WERI-Rb-1 (cell line): Measurements from ENCODE around the gene SDCCAG8.

Experiments used
- DNase-seq: peaks from one replicate; pipeline ENCODE4 v3.0.0-alpha.2; 2020
- H3K27ac ChIP-seq: fragments of 250-450 bp; sonication (Bioruptor Pico); 2 replicates; pipeline ENCODE4 v1.5.1; 2020; ENCODE audit warnings: mild to moderate bottlenecking, moderate library complexity
- H3K27me3 ChIP-seq: fragments of 250-450 bp; sonication (Bioruptor Pico); 2 replicates; pipeline ENCODE4 v1.5.1; 2021; ENCODE audit warnings: mild to moderate bottlenecking, low read depth, moderate library complexity; ENCODE audit not compliant: insufficient read depth, severe bottlenecking
- H3K36me3 ChIP-seq: fragments of 250-450 bp; sonication (Bioruptor Pico); 2 replicates; pipeline ENCODE4 v1.5.1; 2020; ENCODE audit warnings: mild to moderate bottlenecking, moderate library complexity
- H3K4me3 ChIP-seq: 2 replicates; pipeline ENCODE4 v1.5.1; 2011; ENCODE audit warnings: low read depth, mild to moderate bottlenecking, control low read depth, low read length
- H3K9me3 ChIP-seq: fragments of 250-450 bp; sonication (Bioruptor Pico); 2 replicates; pipeline ENCODE4 v1.5.1; 2021; ENCODE audit warnings: mild to moderate bottlenecking, moderate library complexity; ENCODE audit not compliant: severe bottlenecking
- TF ChIP-seq, protein P1 (sequence below): IDR thresholded peaks from 2 replicates; pipeline ENCODE4 v1.5.1; 2011; ENCODE audit warnings: low read depth, mild to moderate bottlenecking, control low read depth, inconsistent platforms, low read length

The SDCCAG8 gene

DNA sequence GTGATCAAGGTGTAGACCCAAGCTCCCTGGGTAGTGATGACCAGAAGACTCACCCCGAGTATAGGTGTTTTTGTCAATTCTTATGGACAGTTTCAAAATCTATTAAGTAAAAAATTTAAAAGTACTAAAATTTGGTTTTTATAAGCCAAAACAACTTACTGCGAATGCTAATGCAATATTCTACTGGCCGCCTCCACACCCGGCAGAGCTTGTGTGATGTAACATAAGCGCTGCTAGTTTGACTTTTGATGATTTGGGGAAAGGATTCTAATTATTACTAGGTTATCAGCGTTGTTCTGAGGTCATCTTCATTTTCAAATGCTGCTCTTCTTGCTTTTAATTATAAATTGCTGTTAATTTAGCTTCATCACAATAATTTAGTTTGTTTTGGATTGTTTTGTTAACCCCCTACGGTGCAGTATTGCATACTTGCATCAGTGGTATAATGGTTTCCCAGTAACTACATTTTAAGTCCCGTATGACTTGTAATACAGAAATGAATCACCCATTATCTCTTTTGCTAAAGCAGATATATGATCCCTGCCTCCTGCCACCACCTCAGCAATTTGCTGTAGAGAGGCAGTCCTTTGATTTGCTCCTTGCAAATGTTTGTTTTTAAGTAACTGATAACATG lies 178.0 kb downstream of the SDCCAG8 start:
- no peaks in the 10 kb centered on the region for H3K36me3 ChIP-seq
- no peak overlapping the region for H3K4me3 ChIP-seq
- H3K27me3 ChIP-seq = no peaks in the 10 kb centered on the region
- TF ChIP-seq, protein P1, sequence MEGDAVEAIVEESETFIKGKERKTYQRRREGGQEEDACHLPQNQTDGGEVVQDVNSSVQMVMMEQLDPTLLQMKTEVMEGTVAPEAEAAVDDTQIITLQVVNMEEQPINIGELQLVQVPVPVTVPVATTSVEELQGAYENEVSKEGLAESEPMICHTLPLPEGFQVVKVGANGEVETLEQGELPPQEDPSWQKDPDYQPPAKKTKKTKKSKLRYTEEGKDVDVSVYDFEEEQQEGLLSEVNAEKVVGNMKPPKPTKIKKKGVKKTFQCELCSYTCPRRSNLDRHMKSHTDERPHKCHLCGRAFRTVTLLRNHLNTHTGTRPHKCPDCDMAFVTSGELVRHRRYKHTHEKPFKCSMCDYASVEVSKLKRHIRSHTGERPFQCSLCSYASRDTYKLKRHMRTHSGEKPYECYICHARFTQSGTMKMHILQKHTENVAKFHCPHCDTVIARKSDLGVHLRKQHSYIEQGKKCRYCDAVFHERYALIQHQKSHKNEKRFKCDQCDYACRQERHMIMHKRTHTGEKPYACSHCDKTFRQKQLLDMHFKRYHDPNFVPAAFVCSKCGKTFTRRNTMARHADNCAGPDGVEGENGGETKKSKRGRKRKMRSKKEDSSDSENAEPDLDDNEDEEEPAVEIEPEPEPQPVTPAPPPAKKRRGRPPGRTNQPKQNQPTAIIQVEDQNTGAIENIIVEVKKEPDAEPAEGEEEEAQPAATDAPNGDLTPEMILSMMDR = no peak
- no peaks in the 10 kb centered on the region for H3K9me3 ChIP-seq
- no peak overlapping the region for H3K27ac ChIP-seq
- no peak for DNase-seq

DNA sequence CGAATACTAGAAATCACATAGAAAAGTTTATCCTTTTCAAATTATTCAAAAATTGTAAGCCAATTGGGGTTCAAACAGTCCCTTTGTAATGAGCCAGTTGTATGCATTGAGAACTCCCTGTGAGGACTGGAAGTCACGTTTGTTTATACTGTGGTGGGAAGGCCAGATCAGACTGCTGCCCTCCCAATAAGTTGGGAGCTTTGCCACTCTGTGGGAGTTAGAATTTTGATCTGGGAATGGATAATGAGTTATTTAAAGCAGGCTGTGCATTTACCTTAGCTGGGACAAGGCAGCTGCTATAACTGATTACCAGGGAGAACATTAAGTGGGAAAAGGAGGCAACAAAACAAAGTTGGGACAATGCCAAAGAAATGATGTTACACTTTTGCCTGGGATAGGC lies 178.8 kb downstream of the SDCCAG8 start:
- H3K27ac ChIP-seq = no peak overlapping the region
- H3K27me3 ChIP-seq = no peaks in the 10 kb centered on the region

DNA sequence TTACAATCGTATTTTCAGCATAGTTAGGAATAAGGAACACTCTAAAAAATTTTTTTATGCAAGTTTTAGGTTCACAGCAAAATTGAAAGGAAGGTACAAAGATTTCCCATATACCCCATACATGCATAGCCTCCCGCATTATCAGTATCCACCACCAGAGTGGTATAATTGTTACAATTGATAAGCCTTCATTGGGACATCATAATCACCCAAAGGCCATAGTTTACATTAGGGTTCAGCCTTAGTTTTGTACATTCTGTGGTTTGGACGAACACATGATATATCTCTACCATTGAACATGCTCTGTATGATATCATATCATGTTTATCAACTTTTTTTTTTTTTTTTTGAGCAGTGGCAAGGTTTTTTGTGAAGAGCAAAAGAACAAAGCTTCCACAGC lies 180.0 kb downstream of the SDCCAG8 start:
- H3K27ac ChIP-seq = no peak overlapping the region
- H3K9me3 ChIP-seq = no peaks in the 10 kb centered on the region
- no peaks in the 10 kb centered on the region for H3K27me3 ChIP-seq

More for the DNA sequence above, 178.8 kb downstream of the SDCCAG8 start:
- TF ChIP-seq, protein P1 = no peak
- DNase-seq = no peak
- Histone ChIP-seq H3K36me3 (no peaks in the 10 kb centered on the region), H3K9me3 (no peaks in the 10 kb centered on the region), H3K4me3 (no peak overlapping the region)

DNA sequence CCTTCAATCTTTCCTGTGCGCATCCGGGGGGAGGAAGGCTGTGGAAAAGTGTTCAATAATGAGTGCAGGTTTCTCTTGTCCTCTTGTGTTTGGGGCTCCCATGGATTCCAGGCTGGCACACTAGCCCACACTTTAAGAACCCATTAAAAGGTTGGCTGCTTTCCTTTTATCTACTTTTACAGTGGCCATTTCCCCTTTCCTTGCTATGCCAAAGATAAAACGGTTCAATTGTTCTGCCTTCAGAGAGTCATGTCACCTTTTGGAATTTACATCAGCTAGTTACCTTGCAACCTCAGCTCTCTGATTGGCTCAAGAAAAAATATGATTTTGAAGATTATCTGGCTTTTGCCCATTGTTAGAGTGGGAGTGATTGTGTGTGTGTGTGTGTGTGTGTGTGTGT lies 182.3 kb downstream of the SDCCAG8 start:
- H3K27me3 ChIP-seq = no peaks in the 10 kb centered on the region
- no peak overlapping the region for H3K27ac ChIP-seq
- no peak for DNase-seq
- TF ChIP-seq, protein P1 = no peak
- H3K36me3 ChIP-seq = no peaks in the 10 kb centered on the region
- H3K4me3 ChIP-seq = no peak overlapping the region
- no peaks in the 10 kb centered on the region for H3K9me3 ChIP-seq

More for the DNA sequence above, 180.0 kb downstream of the SDCCAG8 start:
- TF ChIP-seq, protein P1 = no peak
- no peak for DNase-seq
- no peak overlapping the region for H3K4me3 ChIP-seq
- no peaks in the 10 kb centered on the region for H3K36me3 ChIP-seq

DNA sequence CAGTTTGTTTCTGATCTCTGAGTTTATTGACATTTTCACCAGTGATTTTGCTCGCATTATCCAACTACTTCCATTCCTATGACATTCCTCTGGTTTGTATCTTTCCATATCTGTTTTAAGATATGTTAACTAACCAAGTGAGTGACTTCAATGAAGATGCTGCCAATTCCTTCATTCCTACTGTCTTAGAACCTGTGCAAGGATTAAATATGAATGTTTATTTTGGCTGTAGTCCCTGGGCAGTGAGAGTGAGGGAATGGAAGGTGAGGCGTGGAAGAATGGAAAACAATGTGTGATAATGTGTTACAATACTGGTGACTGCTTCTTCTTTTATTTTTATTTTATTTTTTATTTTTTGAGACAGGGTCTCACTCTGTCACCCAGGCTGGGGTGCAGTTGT lies 183.0 kb downstream of the SDCCAG8 start:
- Histone ChIP-seq H3K27ac (no peak overlapping the region), H3K4me3 (no peak overlapping the region), H3K36me3 (no peaks in the 10 kb centered on the region), H3K27me3 (no peaks in the 10 kb centered on the region), H3K9me3 (no peaks in the 10 kb centered on the region)
- no peak for DNase-seq
- TF ChIP-seq, protein P1 = no peak

DNA sequence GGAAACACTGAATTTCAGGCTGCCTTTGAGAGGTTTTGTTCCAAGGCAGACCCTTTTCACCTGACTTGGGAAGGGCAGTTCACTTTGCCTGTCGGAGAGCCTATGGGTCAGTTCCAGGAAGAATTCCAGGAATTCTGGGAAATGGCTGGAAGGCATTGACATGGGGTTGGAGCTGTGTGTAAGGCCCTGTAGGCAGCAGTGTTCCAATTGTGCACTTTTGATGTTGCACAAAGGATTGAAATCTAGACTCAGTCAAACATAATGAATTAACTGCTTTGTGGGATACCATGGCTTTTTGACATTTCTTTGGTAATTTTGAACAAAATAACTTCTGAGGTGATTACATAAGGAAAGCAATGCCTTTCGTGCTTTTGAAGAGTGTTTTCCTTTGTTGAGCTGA lies 184.6 kb downstream of the SDCCAG8 start:
- DNase-seq = no peak
- H3K9me3 ChIP-seq = no peaks in the 10 kb centered on the region
- H3K27ac ChIP-seq = no peak overlapping the region
- H3K4me3 ChIP-seq = no peak overlapping the region
- TF ChIP-seq, protein P1 = no peak
- no peaks in the 10 kb centered on the region for H3K36me3 ChIP-seq
- H3K27me3 ChIP-seq = no peaks in the 10 kb centered on the region
